Activated CD4-positive, alpha-beta T cell treated with anti-CD3 and anti-CD28 coated beads, Interleukin-2, amount 10 ng/mL, durations not matched to agents 24 days and 14 days (primary cell): ENCODE measurements around the gene KCNMB2. TPM values are rescaled to one million over a fixed set of nuclear protein-coding genes. Genes with fewer than 3 reads are reported as not detected.

ENCODE experiments used
- DNase-seq: peaks from one replicate; pipeline ENCODE4 v3.0.0; 2022
- H3K27ac Mint-ChIP-seq: one replicate; pipeline ENCODE4 v1.8.0; 2022; ENCODE audit warnings: mild to moderate bottlenecking, mixed read lengths
- H3K27me3 Mint-ChIP-seq: one replicate; pipeline ENCODE4 v1.8.0; 2022; ENCODE audit warnings: mixed read lengths
- H3K36me3 Mint-ChIP-seq: one replicate; pipeline ENCODE4 v1.8.0; 2022; ENCODE audit warnings: low read depth, mild to moderate bottlenecking, mixed read lengths
- H3K4me1 Mint-ChIP-seq: one replicate; pipeline ENCODE4 v1.8.0; 2021; ENCODE audit warnings: mixed read lengths
- H3K4me3 Mint-ChIP-seq: one replicate; pipeline ENCODE4 v1.8.0; 2022; ENCODE audit warnings: mild to moderate bottlenecking, moderate library complexity, mixed read lengths
- H3K9me3 Mint-ChIP-seq: one replicate; pipeline ENCODE4 v1.8.0; 2021; ENCODE audit warnings: mixed read lengths
- intact Hi-C: fragments of 100-400 bp; cut with micrococcal nuclease; formaldehyde crosslinking; loops from one replicate; pipeline ENCODE4 v1.15.1; 2023
- total RNA-seq: library from RNA; stranded (reverse); gene quantifications from 2 replicates; pipeline ENCODE4 v1.2.3, GENCODE V29; 2022

Gene KCNMB2
- total RNA-seq, 1 donor from 2014 or later = not detected

DNA sequence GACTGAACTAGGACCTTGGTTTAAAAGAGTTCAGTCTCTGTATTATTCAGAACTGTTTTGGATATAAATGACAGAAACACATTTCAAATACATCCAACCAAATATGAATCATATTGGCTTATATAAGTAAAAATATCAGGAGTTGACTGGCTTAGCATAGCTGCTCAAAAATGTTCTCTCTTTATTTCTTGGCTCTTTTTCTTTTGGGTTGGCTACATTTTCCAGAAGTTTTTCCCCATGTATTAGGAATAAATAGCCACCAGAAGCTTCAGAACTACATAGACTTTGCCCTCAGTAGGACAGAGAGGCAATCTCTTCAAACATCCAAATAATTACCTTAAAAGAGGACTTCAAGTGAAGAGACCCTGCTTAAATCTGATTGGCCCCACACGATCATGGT, 32.7 kb downstream of the KCNMB2 start:
- Mint-ChIP-seq H3K9me3 (no peaks in the 10 kb centered on the region), H3K27ac (no peak overlapping the region), H3K36me3 (no peaks in the 10 kb centered on the region), H3K27me3 (no peaks in the 10 kb centered on the region), H3K4me1 (no peaks in the 10 kb centered on the region), H3K4me3 (no peak overlapping the region)
- intact Hi-C loops = no loop called here
- no peak for DNase-seq

DNA sequence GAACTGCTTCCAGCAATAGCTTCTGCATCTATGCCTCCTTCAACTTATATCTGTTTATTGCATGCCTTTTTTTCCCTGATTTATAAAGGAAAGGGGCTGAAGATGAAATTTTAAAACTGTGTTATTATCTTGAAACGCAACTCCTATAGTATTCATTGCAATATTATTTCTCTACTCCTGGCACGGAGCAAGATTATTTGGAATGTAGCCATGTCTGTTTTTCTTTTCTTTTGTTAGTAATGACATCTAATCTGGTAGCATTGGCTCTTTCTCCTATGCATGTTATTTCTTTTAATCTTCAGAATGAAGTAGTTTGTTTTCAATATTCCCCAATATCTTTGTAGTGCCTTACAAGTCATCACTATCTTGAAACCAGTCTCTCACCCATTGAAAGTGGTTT, 33.6 kb downstream of the KCNMB2 start:
- no peaks in the 10 kb centered on the region for H3K4me1 Mint-ChIP-seq
- H3K9me3 Mint-ChIP-seq = no peaks in the 10 kb centered on the region
- no peak for DNase-seq
- intact Hi-C loops = no loop called here
- no peak overlapping the region for H3K27ac Mint-ChIP-seq
- no peaks in the 10 kb centered on the region for H3K27me3 Mint-ChIP-seq
- no peak overlapping the region for H3K4me3 Mint-ChIP-seq
- H3K36me3 Mint-ChIP-seq = no peaks in the 10 kb centered on the region

DNA sequence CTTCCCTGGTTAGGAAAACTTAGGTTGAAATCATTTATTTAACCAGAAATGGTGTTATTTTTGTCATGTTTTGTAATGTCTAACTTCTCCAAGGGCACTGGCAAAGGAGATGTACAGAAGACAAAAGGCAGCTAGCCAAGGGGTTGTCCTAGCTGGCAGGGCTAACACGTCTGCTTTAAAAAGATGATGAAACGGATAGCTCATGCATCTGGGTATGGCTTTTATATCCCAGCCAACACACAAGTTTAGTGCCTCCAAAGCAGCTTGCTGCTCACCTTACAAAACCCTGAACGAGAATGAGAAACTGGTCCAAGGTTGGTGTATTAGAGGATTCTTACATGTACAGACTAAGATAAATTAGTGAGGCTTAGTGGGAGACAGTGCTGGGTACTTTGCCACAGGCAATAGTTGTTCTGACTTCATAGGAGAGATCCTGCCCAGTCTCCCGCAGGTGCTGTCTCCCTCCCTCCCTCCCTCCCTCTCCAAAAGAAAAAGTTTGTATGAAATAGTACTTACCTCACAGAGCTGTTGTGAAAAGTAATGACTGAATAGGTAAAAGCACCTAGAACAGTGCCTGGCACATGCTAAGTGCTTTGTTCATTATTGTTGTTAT, 47.8 kb downstream of the KCNMB2 start:
- H3K36me3 Mint-ChIP-seq = no peaks in the 10 kb centered on the region
- no peak overlapping the region for H3K4me3 Mint-ChIP-seq
- DNase-seq = no peak
- H3K27ac Mint-ChIP-seq = no peak overlapping the region
- no peaks in the 10 kb centered on the region for H3K4me1 Mint-ChIP-seq
- H3K27me3 Mint-ChIP-seq = no peaks in the 10 kb centered on the region
- intact Hi-C loops = no loop called here
- no peaks in the 10 kb centered on the region for H3K9me3 Mint-ChIP-seq

DNA sequence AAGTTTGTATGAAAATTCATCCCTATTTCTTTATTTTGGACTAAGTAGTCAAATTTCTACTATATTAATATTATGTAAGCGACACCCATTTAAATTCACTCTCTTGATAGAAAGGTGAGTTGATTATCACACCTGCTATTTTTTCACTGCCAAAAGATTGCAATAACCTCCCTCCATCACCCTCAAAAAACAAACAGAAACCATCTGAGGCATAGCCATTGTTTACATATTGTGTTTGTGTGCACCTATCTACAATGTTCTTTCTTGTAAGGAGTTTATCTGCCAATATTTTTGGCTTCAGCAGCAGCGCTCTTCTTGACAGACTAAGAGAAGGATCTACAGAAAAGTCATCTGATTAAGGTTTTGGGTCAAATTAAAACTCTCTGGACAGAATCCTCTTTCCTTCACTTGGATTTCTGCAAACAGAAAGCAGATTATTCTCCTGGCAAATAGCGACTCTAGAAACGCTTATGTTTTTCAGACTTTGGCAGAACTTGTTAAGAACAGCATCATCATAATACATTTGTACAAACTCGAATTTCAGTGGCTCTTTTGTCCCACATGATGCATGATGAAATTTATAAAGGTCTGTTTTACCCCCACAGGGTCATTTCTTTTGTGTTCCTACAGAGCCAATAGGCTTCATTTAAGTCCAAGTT, 48.6 kb downstream of the KCNMB2 start:
- no peak overlapping the region for H3K27ac Mint-ChIP-seq
- no peaks in the 10 kb centered on the region for H3K36me3 Mint-ChIP-seq
- H3K4me3 Mint-ChIP-seq = no peak overlapping the region
- H3K4me1 Mint-ChIP-seq = no peaks in the 10 kb centered on the region
- no peaks in the 10 kb centered on the region for H3K27me3 Mint-ChIP-seq
- DNase-seq = no peak
- H3K9me3 Mint-ChIP-seq = no peaks in the 10 kb centered on the region
- intact Hi-C loops = no loop called here

DNA sequence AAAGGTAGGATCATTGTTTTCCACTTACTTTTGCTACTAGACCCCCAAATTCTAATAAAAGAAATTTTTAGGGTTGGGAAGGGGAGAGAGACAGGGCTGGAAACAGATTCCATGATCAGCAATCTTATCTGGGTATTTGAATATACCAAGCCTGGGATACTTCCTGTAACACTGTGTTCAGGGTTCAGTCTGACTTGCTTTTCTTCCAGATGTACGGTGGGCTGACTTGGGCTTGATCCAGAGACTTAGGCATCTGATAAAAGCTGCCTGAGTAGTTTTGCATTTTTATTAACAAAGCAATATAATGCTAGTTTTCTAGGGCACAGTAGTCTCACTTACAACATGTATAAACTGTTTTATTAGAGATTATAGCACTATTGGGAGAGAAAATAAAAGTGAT, 49.2 kb downstream of the KCNMB2 start:
- Mint-ChIP-seq H3K4me1 (no peaks in the 10 kb centered on the region), H3K36me3 (no peaks in the 10 kb centered on the region)

DNA sequence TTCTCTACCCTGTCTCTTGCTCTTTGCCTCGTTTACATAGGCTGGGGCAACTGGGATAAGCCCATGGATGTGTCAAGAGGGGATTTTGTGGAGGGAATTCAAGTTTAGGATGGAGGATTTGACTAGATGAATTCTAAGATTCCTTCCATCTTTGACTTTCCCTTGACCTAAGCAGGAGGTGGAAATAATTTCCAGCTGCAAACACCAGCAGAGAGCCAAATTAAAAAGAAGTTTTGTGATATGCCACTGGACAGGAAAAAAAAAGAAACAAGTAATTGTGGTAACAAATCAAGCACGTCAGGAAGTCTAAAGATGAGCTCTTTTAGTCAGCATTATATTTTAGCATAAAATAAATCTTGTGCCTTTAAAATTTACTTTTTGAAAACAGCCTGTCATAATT, 49.8 kb downstream of the KCNMB2 start:
- Mint-ChIP-seq H3K27me3 (no peaks in the 10 kb centered on the region), H3K4me1 (no peaks in the 10 kb centered on the region), H3K27ac (no peak overlapping the region), H3K9me3 (no peaks in the 10 kb centered on the region), H3K4me3 (no peak overlapping the region), H3K36me3 (no peaks in the 10 kb centered on the region)
- intact Hi-C loops = no loop called here
- no peak for DNase-seq

More for the DNA sequence above, 49.2 kb downstream of the KCNMB2 start:
- intact Hi-C loops = no loop called here
- H3K27me3 Mint-ChIP-seq = no peaks in the 10 kb centered on the region
- H3K9me3 Mint-ChIP-seq = no peaks in the 10 kb centered on the region
- H3K27ac Mint-ChIP-seq = no peak overlapping the region
- no peak overlapping the region for H3K4me3 Mint-ChIP-seq
- DNase-seq = no peak

DNA sequence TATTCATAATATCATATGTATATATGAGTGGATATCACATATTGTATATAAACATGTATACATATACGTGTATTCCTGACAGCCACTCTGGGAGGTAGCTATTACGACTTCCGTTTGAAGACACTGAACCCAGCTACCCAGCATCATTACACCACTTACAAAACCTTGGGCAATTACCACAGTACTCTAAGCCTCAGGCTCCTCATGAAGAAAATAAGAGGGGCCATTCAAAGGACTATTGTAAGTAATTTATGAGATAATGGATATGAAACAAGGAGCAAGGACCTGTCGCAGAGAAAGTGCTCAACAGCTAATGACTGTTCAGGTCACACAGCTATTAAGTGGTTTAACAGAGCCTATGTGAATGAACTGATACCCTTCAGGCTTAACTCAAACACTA, 52.4 kb downstream of the KCNMB2 start:
- H3K4me1 Mint-ChIP-seq = no peaks in the 10 kb centered on the region
- intact Hi-C loops = no loop called here
- H3K9me3 Mint-ChIP-seq = peaks cover 2% of the 10 kb centered on the region
- no peak overlapping the region for H3K27ac Mint-ChIP-seq
- no peaks in the 10 kb centered on the region for H3K36me3 Mint-ChIP-seq
- no peak for DNase-seq
- H3K4me3 Mint-ChIP-seq = no peak overlapping the region
- H3K27me3 Mint-ChIP-seq = no peaks in the 10 kb centered on the region

DNA sequence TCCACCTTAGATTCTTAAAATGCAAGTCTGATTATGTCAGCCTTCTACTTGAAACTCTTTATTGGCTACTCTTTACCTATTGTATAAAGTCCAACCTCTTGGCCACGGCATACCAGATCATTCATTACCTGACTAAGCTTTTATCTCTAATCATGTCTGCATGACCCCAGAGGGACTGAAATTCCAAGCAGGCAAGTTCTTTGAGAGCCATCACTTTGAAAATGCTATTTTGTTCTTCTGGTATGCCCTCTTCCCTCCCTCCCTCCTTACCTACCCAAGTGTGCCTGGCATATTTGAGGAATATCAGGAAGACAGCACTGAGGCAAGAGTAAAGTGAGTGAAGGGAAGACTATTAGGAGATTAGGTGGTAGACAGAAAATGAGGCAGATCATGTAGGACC, 57.5 kb downstream of the KCNMB2 start:
- H3K4me3 Mint-ChIP-seq = no peak overlapping the region
- no peaks in the 10 kb centered on the region for H3K36me3 Mint-ChIP-seq
- H3K27me3 Mint-ChIP-seq = no peaks in the 10 kb centered on the region
- no peak for DNase-seq
- H3K27ac Mint-ChIP-seq = no peak overlapping the region
- no peaks in the 10 kb centered on the region for H3K4me1 Mint-ChIP-seq
- intact Hi-C loops = no loop called here
- peaks cover 8% of the 10 kb centered on the region for H3K9me3 Mint-ChIP-seq

DNA sequence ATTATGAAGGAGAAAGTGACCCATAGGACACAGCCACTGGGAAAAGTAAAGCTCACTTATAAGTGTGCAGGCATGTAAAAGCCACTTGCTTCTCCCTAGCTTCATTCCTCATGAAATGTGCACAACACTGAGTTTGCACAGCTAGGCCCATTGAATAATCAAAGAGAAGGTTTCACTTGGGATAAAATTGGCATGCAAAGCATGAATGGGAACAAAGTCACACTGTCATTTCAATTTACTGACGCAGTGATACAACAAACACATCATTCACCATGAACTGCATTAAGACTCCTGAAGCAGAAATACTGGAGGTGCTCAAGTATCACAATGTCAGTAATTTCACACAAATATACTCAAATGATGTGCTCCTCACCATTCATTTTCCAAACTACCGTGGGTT, 61.1 kb downstream of the KCNMB2 start:
- H3K4me1 Mint-ChIP-seq = no peaks in the 10 kb centered on the region
- H3K9me3 Mint-ChIP-seq = peaks cover 8% of the 10 kb centered on the region
- no peaks in the 10 kb centered on the region for H3K27me3 Mint-ChIP-seq

DNA sequence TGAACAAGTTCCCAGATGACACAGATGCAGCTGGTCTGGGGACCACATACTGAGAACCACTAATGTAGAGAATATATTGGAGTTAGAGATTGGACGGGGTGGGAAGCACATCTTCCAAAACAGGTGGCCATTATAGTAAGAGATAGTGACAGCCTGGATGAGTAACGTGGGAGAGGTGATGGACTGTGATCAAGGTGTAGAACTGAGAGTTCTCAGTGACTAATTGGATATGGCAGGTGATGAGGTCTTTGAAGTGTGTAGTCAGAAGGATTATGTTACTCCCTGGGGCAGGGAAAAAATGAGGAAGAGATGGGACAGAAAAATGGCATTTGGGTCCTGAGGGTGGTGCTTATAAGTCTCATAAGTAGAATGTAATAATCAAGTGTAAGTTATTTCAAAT, 66.6 kb downstream of the KCNMB2 start:
- H3K36me3 Mint-ChIP-seq = no peaks in the 10 kb centered on the region
- H3K4me1 Mint-ChIP-seq = no peaks in the 10 kb centered on the region
- intact Hi-C loops = no loop called here
- H3K9me3 Mint-ChIP-seq = peaks cover 4% of the 10 kb centered on the region
- no peak for DNase-seq
- no peaks in the 10 kb centered on the region for H3K27me3 Mint-ChIP-seq
- H3K4me3 Mint-ChIP-seq = no peak overlapping the region
- H3K27ac Mint-ChIP-seq = no peak overlapping the region

More for the DNA sequence above, 61.1 kb downstream of the KCNMB2 start:
- DNase-seq = no peak
- Mint-ChIP-seq H3K4me3 (no peak overlapping the region), H3K36me3 (no peaks in the 10 kb centered on the region), H3K27ac (no peak overlapping the region)
- intact Hi-C loops = no loop called here

DNA sequence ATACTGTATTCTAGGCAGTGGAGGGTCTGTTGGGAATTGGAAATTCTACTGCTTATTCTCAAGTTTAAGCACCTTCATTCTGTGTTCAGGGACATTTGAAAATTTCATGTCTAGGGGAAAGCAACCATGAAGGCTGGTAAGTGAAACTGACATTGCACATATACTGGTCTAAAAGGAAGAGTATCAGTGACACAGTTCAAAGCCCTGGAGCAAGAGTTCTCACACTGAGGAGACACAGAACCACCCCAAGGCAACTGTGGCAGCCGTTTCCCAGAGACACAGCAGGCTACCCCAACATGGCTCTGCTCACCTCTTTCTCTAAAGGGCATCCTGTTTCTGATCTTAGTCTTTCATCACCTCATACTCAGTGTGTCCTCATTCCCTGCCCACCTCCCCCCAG, 67.5 kb downstream of the KCNMB2 start:
- DNase-seq = no peak
- intact Hi-C loops = no loop called here
- Mint-ChIP-seq H3K36me3 (no peaks in the 10 kb centered on the region), H3K4me1 (no peaks in the 10 kb centered on the region), H3K27ac (no peak overlapping the region), H3K9me3 (no peaks in the 10 kb centered on the region), H3K27me3 (no peaks in the 10 kb centered on the region), H3K4me3 (no peak overlapping the region)

DNA sequence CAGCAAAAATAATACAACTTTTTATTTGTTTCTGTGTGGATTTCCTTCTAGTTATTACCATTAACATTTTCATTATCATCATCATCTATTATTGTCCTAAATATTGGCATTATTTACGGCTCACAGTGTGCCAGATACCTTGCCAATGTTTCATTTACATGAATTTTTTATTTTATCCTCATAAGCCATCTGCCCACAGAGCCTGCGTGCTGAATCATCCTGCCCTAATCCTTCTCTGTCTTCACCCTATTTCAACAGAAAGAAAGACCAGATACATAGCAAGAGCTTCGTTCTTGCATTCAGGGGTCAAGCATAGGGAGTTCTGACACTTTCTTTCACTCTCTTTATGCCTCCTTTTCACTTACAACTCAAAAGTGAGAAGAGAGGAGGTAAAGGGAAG, 82.0 kb downstream of the KCNMB2 start:
- Mint-ChIP-seq H3K27ac (no peak overlapping the region), H3K27me3 (no peaks in the 10 kb centered on the region), H3K9me3 (no peaks in the 10 kb centered on the region), H3K4me1 (no peaks in the 10 kb centered on the region), H3K36me3 (no peaks in the 10 kb centered on the region), H3K4me3 (no peak overlapping the region)
- intact Hi-C loops = no loop called here
- no peak for DNase-seq

DNA sequence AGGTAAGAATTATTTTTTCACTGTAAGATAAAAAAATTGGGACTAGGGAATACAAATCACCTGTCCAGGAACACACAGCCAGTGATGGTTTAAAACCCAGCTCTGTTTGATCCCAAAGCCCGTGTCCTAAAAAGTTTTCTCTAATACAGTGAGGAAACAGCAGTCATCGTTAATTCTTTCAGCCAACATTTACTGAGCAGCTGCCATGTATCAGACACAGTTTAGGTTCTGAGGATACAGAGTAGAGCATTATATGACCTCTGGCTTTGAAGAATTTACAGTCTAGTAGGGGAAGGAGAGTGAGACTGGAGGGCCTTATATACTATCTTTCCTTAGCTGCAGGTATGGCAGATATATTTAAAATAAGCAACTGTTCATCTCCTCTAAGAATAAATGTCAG, 82.7 kb downstream of the KCNMB2 start:
- DNase-seq = no peak
- Mint-ChIP-seq H3K4me1 (no peaks in the 10 kb centered on the region), H3K36me3 (no peaks in the 10 kb centered on the region), H3K4me3 (no peak overlapping the region), H3K9me3 (no peaks in the 10 kb centered on the region), H3K27ac (no peak overlapping the region), H3K27me3 (no peaks in the 10 kb centered on the region)
- intact Hi-C loops = no loop called here

DNA sequence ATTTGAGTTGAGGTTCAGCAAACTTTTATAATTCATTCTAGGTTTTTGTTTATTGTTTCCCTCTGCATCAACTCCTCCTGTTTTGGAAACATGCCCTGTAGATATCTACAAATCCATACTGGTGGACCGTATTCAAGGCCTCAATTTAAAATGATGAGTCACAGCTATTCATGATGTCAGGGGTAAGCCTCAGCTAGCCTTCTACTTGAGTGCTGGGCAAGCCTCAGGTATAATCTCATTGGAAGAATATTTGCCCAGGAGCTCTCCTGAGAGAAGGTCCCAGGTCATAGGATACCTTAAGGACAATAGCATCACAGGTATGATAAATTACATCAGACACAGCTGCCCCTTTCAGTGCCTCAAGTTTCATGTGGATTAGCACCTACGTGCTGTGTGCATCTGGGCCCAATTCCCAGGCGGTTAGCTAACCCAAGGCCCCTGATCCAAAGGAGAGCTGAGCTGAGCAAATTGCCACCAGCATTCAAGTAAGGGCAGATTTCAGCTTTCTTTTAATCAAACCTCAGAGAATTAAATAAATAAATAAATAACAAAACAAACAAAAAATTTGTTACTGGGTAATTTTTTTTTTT, 87.5 kb downstream of the KCNMB2 start:
- Mint-ChIP-seq H3K9me3 (no peaks in the 10 kb centered on the region), H3K36me3 (no peaks in the 10 kb centered on the region)
- intact Hi-C loops = no loop called here

DNA sequence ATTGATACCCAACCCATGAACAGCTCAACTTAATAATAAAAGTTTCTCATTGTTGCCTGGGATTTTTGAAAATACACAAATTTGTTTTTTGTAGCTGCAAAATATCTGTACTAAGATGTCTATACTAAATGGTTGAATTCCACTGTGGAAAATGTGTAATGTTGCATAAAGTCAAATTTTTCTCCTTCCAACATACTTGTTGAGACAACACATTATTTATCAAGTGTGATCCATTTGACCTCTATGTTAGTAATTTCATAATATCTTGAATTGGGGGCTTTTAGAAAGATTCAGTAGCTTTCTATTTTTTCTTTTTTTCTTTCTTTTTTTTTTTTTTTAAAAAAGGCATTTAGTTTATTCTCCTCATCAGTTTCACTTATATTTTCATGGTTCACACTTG, 88.0 kb downstream of the KCNMB2 start:
- Mint-ChIP-seq H3K27ac (no peak overlapping the region), H3K4me1 (no peaks in the 10 kb centered on the region), H3K4me3 (no peak overlapping the region), H3K36me3 (no peaks in the 10 kb centered on the region), H3K27me3 (no peaks in the 10 kb centered on the region), H3K9me3 (no peaks in the 10 kb centered on the region)
- DNase-seq = no peak
- intact Hi-C loops = no loop called here

More for the DNA sequence above, 87.5 kb downstream of the KCNMB2 start:
- no peak for DNase-seq
- Mint-ChIP-seq H3K4me1 (no peaks in the 10 kb centered on the region), H3K27me3 (no peaks in the 10 kb centered on the region), H3K4me3 (no peak overlapping the region), H3K27ac (no peak overlapping the region)
